GM12878 (cell line): ENCODE results near the gene CCDC51. TPM values are rescaled to one million over a fixed set of nuclear protein-coding genes. Genes with fewer than 3 reads are reported as not detected.

Source experiments
- ASH2L ChIP-seq: fragments of 300-600, 200-600 bp; sonication (generic); IDR thresholded peaks from 2 replicates; pipeline ENCODE4 v1.6.1; 2017; ENCODE audit warnings: low read depth, mild to moderate bottlenecking, borderline replicate concordance
- E2F4 ChIP-seq: IDR thresholded peaks from 2 replicates; pipeline ENCODE4 v1.6.1; 2012; ENCODE audit warnings: low read depth, low read length, improper control_type of control experiment
- E4F1 ChIP-seq: fragments of 450-650 bp; IDR thresholded peaks from 2 replicates; pipeline ENCODE4 v1.6.1; 2018; ENCODE audit warnings: borderline replicate concordance, mild to moderate bottlenecking; ENCODE audit not compliant: partially characterized antibody
- GATAD2B ChIP-seq: fragments of 450-650 bp; conservative IDR thresholded peaks from 2 replicates; pipeline ENCODE4 v1.6.1; 2017; ENCODE audit warnings: low read depth, mild to moderate bottlenecking, moderate library complexity
- KAT2A ChIP-seq: conservative IDR thresholded peaks from 2 replicates; pipeline ENCODE4 v1.6.1; 2011; ENCODE audit warnings: low read depth, low read length; ENCODE audit not compliant: control insufficient read depth
- MEF2B ChIP-seq: fragments of 450-650 bp; IDR thresholded peaks from 2 replicates; pipeline ENCODE4 v1.6.1; 2018; ENCODE audit warnings: mild to moderate bottlenecking, moderate library complexity; ENCODE audit not compliant: partially characterized antibody, poor library complexity, severe bottlenecking
- MLLT1 ChIP-seq: fragments of 450-650 bp; IDR thresholded peaks from 2 replicates; pipeline ENCODE4 v1.6.1; 2016; ENCODE audit warnings: mild to moderate bottlenecking
- MTA3 ChIP-seq: IDR thresholded peaks from 2 replicates; pipeline ENCODE4 v1.6.1; 2012; ENCODE audit warnings: low read length, inconsistent platforms, borderline replicate concordance
- NFXL1 ChIP-seq: fragments of 450-650 bp; IDR thresholded peaks from 2 replicates; pipeline ENCODE4 v1.6.1; 2017; ENCODE audit warnings: antibody characterized with exemption, mild to moderate bottlenecking, borderline replicate concordance
- PRDM15 ChIP-seq: fragments of 450-650 bp; formaldehyde crosslinking; IDR thresholded peaks from 2 replicates; pipeline ENCODE4 v1.4.0; 2020; ENCODE audit warnings: mild to moderate bottlenecking, moderate library complexity
- SMAD5 ChIP-seq: IDR thresholded peaks from 2 replicates; pipeline ENCODE4 v1.6.1; 2016; ENCODE audit warnings: antibody characterized with exemption, low read depth
- SP1 ChIP-seq: IDR thresholded peaks from one replicate; pipeline ENCODE4 v1.6.1; 2011; ENCODE audit warnings: low read depth, low read length
- USF2 ChIP-seq: IDR thresholded peaks from 2 replicates; pipeline ENCODE4 v1.6.1; 2011; ENCODE audit warnings: low read depth, low read length, improper control_type of control experiment, borderline replicate concordance
- WRNIP1 ChIP-seq: IDR thresholded peaks from 2 replicates; pipeline ENCODE4 v1.6.1; 2011; ENCODE audit warnings: low read depth, low read length, improper control_type of control experiment, borderline replicate concordance
- ZBTB11 ChIP-seq: fragments of 450-650 bp; formaldehyde crosslinking; IDR thresholded peaks from 2 replicates; pipeline ENCODE4 v1.5.0; 2022; ENCODE audit warnings: mild to moderate bottlenecking, missing genetic modification characterization
- polyA plus RNA-seq, 11 experiments: library from polyadenylated mRNA; depleted of rRNA in 4 of 11; unstranded in 6 of 11; stranded (reverse) in 5 of 11; fragments of >200 nt; fragmentation: Nextera tagmentation in 4 of 11; fragmentation: Illumina TruSeq in 1 of 11; extraction: Ambion mirVana in 4 of 11; extraction: Trizol in 1 of 11; gene quantifications; 1 replicate in 1 of 11; 2 replicates in 10 of 11; pipeline versions ENCODE4 v1.2.1 to v1.2.3, GENCODE V29; 2011 to 2016; ENCODE audit warnings: inconsistent platforms in 2 of 11, missing spikeins in 2 of 11, low read depth in 1 of 11
- total RNA-seq, 4 experiments: library from RNA; depleted of rRNA in 3 of 4; stranded (reverse); fragments of >200 nt in 3 of 4; fragmentation: Illumina TruSeq in 1 of 4; extraction: Trizol in 1 of 4; gene quantifications; 2 replicates each; pipeline versions ENCODE4 v1.2.1 to v1.2.3, GENCODE V29; 2013 to 2021

Gene CCDC51
- total and polyA plus RNA-seq, 10 of the 15 experiments (the other 5 are each of a cell fraction or from before 2014, with no cell fraction given), result 10.6 to 54.9 (median 28.5) TPM

- TF ChIP-seq MLLT1 (no peak), MEF2B (no peak), KAT2A (no peak), NFXL1 (no peak), WRNIP1 (no peak), USF2 (no peak), ZBTB11 (no peak), GATAD2B (no peak; the same call in none of the 2 replicates), SMAD5 (peak; percentile 76), ASH2L (no peak), E2F4 (peak; percentile 82), SP1 (peak; percentile 86), E4F1 (no peak), MTA3 (no peak), PRDM15 (CRISPR knock-in tag) (no peak)
These were observed 6.7 kb upstream of the CCDC51 start, which contains the start of gene ATRIP (continued) for GRCh38 chr3:48446425-48447193.
